Measurements from ENCODE around the gene C17orf78.
"Not testable (repeated sequence)": the region's sequence is repeated elsewhere in the genome, so short reads cannot be mapped to it uniquely, and the experiment has no call there.

Gene C17orf78

DNA sequence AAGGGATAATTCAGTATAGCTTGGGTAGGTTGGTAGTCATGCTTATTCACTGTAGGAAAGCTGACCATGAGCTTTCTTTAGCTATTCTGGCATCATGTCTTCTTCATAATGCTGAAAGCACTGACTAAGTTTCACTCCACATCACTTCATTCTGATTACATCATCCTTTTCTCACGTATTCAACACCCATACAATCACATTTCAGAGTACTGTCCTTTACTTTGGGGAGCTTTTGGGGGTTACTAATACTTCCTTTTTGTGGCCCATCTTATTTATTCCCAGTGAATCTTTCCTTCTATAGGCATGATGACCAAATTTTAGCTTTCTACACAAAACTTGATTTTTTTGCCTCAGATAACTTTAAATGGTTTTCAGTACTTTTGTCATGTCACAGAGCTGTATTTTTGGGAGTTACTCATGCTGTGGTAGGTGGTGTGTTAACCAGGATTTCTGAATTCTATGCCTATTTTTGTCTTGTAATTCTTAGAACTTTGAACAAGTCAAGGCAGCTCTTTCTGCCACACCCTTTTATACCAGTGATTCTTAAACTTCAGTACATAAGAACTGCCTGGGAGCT is 54.4 kb downstream of the C17orf78 start:
- no peak for DNase-seq (ENCODE audit: low read depth in 3 of 3, low spot score in 1 of 3)

GRCh38 chr17:37432671-37433070 is 56.9 kb downstream of the C17orf78 start:
- DNase-seq (ENCODE audit: low read depth in 3 of 3, low spot score in 1 of 3): no peak

- no peak for DNase-seq (ENCODE audit: low read depth in 3 of 3, low spot score in 1 of 3)
These were observed 62.4 kb downstream of the C17orf78 start for GRCh38 chr17:37438141-37438540.

DNA sequence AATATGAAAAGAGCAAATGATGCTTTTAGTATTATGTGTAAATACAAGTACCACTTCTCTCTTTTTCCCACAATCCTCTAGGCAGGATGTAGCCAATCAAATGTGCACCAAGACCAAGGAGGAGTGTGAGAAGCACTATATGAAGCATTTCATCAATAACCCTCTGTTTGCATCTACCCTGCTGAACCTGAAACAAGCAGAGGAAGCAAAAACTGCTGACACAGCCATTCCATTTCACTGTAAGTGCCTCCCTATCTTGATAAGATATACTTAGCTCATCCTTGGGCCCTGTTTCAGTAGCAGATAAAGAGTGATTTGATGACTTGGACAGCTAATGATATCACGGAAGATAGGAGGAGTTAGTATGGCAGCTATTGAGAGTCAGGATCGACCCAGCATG is 64.6 kb downstream of the C17orf78 start:
- DNase-seq (ENCODE audit: low read depth in 3 of 3, low spot score in 1 of 3): no peak

DNA sequence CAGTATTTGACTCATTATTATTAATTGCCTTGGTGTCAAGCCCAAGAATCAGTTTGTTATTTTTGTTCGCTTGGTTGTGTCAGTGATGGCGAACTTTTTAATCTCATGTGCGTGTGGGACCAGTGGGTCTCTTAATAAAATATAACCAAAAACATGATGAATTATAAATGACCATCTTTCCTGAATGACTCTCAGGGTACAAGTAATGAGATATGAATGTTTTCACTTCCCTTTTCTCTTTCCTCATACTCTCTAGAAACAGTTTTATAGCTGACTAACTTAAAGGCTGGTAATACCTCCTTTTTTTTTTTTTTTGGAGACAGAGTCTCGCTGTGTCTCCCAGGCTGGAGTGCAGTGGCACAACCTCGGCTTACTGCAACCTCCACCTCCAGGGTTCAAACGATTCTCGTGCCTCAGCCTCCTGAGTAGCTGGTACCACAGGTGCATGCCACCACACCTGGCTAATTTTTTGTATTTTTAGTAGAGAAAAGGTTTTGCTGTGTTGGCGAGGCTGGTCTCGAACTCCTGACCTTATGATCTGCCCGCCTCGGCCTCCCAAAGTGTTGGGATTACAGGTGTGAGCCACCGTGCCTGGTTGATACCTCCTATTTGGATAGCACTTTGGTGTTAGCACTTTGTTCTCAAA is 65.7 kb downstream of the C17orf78 start:
- not testable (repeated sequence) for DNase-seq (ENCODE audit: low read depth in 3 of 3, low spot score in 1 of 3)

All from stimulated activated CD4-positive, alpha-beta T cell treated with anti-CD3 and anti-CD28 coated beads, TNF-alpha, amount 100 ng/mL, for 1 hour (primary cell).